ENCODE results near the gene SETX. TPM values are rescaled to one million over a fixed set of nuclear protein-coding genes. Genes with fewer than 3 reads are reported as not detected.

SETX gene
- total RNA-seq, 1 experiment from 2014 or later, result 44.3 TPM

GRCh38 chr9:132243156-132244074 lies 111.4 kb downstream of the SETX start:
- H3K27ac ChIP-seq (ENCODE audit: insufficient read length, low read depth, low read length), result no peak overlapping the region
- no peak overlapping the region for H2BK20ac ChIP-seq (ENCODE audit: low read depth, low read length, poor library complexity, severe bottlenecking)
- H2AK5ac ChIP-seq (ENCODE audit: insufficient read length, low read length), result no peak overlapping the region
- no peak overlapping the region for H2BK5ac ChIP-seq (ENCODE audit: insufficient read length, low read length)
- H4K8ac ChIP-seq (replicated peaks; ENCODE audit: insufficient read length, low read depth, low read length), result no peak overlapping the region
- no peak overlapping the region for H2BK15ac ChIP-seq (ENCODE audit: low read depth, low read length)
- H3K79me1 ChIP-seq (ENCODE audit: insufficient read depth, low read depth, low read length, poor library complexity, severe bottlenecking), result no peaks in the 10 kb centered on the region
- H3K23me2 ChIP-seq (ENCODE audit: insufficient read length, low read depth, low read length, poor library complexity, severe bottlenecking), result peaks cover 18% of the 10 kb centered on the region
- Mint-ChIP-seq H3K27ac (no peak overlapping the region), H3K36me3 (ENCODE audit: insufficient read depth in 1 of 3, low read depth in 3 of 3) (no peaks in the 10 kb centered on the region; a peak in 1 of 7 replicates), H3K9me3 (no peaks in the 10 kb centered on the region), H3K4me1 (peaks cover 10 to 35% of the 10 kb centered on the region in 2 experiments; a peak in 3 of 4 replicates), H3K4me3 (peak overlapping the region; percentile 74 to 87; a peak in 3 of 5 replicates), H3K27me3 (ENCODE audit: low read depth) (peaks cover 49% of the 10 kb centered on the region)
- H3K4me1 ChIP-seq (ENCODE audit: insufficient read depth, low read length), result no peaks in the 10 kb centered on the region; the same call in 1 of the 2 replicates
- no peak overlapping the region for H3K9ac ChIP-seq (ENCODE audit: extremely low read depth, insufficient read length, low read length)
- H2AFZ ChIP-seq (ENCODE audit: low read length), result no peak overlapping the region
- no peak overlapping the region for H3K4ac ChIP-seq (ENCODE audit: low read depth, low read length)
- no CpG with 5 or more reads among the region's 19 CpGs for WGBS (ENCODE audit: extremely low coverage, insufficient read length, low lambda C conversion rate)
- H2BK120ac ChIP-seq (ENCODE audit: low read depth, low read length, poor library complexity, severe bottlenecking), result no peak overlapping the region
- no peak overlapping the region for H3K18ac ChIP-seq (ENCODE audit: insufficient read length, low read depth, low read length)
- H3K4me2 ChIP-seq (ENCODE audit: insufficient read depth, insufficient read length, low read length), result peak overlapping the region; percentile 65
- 0 out of 3 replicates have a peak, but pooled peaks have one; percentile 30 for TF ChIP-seq CTCF (conservative IDR thresholded peaks at IDR 0.05)
- no peaks in the 10 kb centered on the region for H4K20me1 ChIP-seq (ENCODE audit: control insufficient read depth, insufficient read depth, insufficient read length)
- no peak overlapping the region for H4K5ac ChIP-seq (ENCODE audit: insufficient read length, low read depth, low read length)
- peak; percentile 48 for DNase-seq
- H3K9me3 ChIP-seq (ENCODE audit: control insufficient read depth, low read depth, low read length), result no peaks in the 10 kb centered on the region
- H3K23ac ChIP-seq (ENCODE audit: insufficient read length, low read depth, low read length), result no peak overlapping the region
- no peak overlapping the region for H3K14ac ChIP-seq (ENCODE audit: insufficient read depth, low read length)
- no peak overlapping the region for H3T11ph ChIP-seq (ENCODE audit: low read length)
- H2BK12ac ChIP-seq (ENCODE audit: insufficient read length, low read depth, low read length), result no peak overlapping the region
- no peaks in the 10 kb centered on the region for H3K79me2 ChIP-seq (ENCODE audit: insufficient read depth, low read length)
- H4K91ac ChIP-seq (ENCODE audit: insufficient read length, low read depth, low read length), result no peak overlapping the region
- no peaks in the 10 kb centered on the region; the same call in 1 of the 2 replicates for H3K27me3 ChIP-seq (ENCODE audit: insufficient read depth, low read length)
- no peak overlapping the region for H3K56ac ChIP-seq (ENCODE audit: insufficient read length, low read depth, low read length)
